ENCODE results near the gene ADCY5.

The ADCY5 gene

GRCh38 chr3:123457841-123458240 lies 9.0 kb upstream of the ADCY5 start:
- no peak for DNase-seq

- DNase-seq = no peak
Measured at GRCh38 chr3:123453675-123454074, 4.8 kb upstream of the ADCY5 start.

- no peak for DNase-seq
Measured at GRCh38 chr3:123451186-123451585, 2.3 kb upstream of the ADCY5 start.

GRCh38 chr3:123449997-123450604 lies 1.2 kb upstream of the ADCY5 start:
- DNase-seq = no peak

- no peak for DNase-seq
Measured at GRCh38 chr3:123449102-123449996, 459 bp upstream of the ADCY5 start.

- peak in 3 of 4 experiments; percentile 3 to 8 (median 5) for DNase-seq
Measured at GRCh38 chr3:123447749-123448517, 957 bp downstream of the ADCY5 start.

- no peak for DNase-seq
Measured at GRCh38 chr3:123447416-123447748, 1.5 kb downstream of the ADCY5 start.

GRCh38 chr3:123446610-123447109 lies 2.2 kb downstream of the ADCY5 start:
- no peak for DNase-seq

- DNase-seq = no peak
Measured at GRCh38 chr3:123446210-123446609, 2.7 kb downstream of the ADCY5 start.

GRCh38 chr3:123445702-123446101 lies 3.2 kb downstream of the ADCY5 start:
- DNase-seq = no peak

GRCh38 chr3:123444744-123445143 lies 4.1 kb downstream of the ADCY5 start:
- DNase-seq = no peak

- DNase-seq = no peak
Measured at GRCh38 chr3:123444023-123444422, 4.9 kb downstream of the ADCY5 start.

- DNase-seq = no peak
Measured at GRCh38 chr3:123442908-123443307, 6.0 kb downstream of the ADCY5 start.

GRCh38 chr3:123442125-123442524 lies 6.8 kb downstream of the ADCY5 start:
- no peak for DNase-seq

GRCh38 chr3:123439806-123440580 lies 8.9 kb downstream of the ADCY5 start:
- no peak for DNase-seq

- DNase-seq = no peak
Measured at GRCh38 chr3:123432832-123433523, 15.9 kb downstream of the ADCY5 start.

GRCh38 chr3:123431658-123432324 lies 17.1 kb downstream of the ADCY5 start:
- no peak for DNase-seq

- no peak for DNase-seq
Measured at GRCh38 chr3:123431007-123431657, 17.8 kb downstream of the ADCY5 start.

- no peak for DNase-seq
Measured at GRCh38 chr3:123430266-123430665, 18.6 kb downstream of the ADCY5 start.

GRCh38 chr3:123429362-123430125 lies 19.3 kb downstream of the ADCY5 start:
- no peak for DNase-seq
